ENCODE data around the gene UBL4B.

GRCh38 chr1:110151175-110151669 lies 39.0 kb downstream of the UBL4B start:
- TF ChIP-seq CTCF (IDR thresholded peaks at IDR 0.05; ENCODE audit: extremely low read depth in 1 of 2, insufficient read depth in 1 of 2, low read depth in 1 of 2, low read length in 2 of 2) (no peak), POLR2AphosphoS5 (IDR thresholded peaks at IDR 0.05; ENCODE audit: insufficient read depth, low read depth, low read length) (no peak), POLR2A (IDR thresholded peaks at IDR 0.05; ENCODE audit: low read depth, low read length) (no peak), EZH2 (IDR thresholded peaks at IDR 0.05; ENCODE audit: borderline replicate concordance, low read depth, low read length, severe bottlenecking) (peak; percentile 33)

Data from endothelial cell of umbilical vein (primary cell).